GM12801 (cell line): ENCODE results near the gene RAP1A.

ENCODE experiments used
- CTCF ChIP-seq: IDR thresholded peaks from one replicate; pipeline ENCODE4 v1.5.1; 2011; ENCODE audit warnings: control low read depth; ENCODE audit not compliant: insufficient read length; ENCODE audit errors: extremely low read depth

RAP1A gene

DNA sequence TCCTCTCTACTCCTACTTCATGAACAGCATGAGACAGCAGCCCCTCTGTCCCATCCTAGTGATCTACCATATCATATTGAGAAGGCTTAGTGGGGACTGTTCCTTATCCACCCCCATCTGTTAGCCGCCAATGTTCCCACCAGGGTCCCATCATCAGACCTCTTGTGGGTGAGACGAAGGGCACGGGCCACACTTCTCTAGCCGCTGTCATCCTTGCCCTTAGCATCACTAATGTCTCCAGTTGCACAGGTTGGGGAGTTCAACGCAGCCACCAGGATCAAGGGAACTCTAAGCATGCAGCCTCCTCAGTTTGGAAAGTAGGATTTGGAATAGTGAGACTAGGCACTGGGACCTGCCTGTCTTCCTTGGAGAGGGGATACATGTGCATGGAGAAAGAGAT lies 99.5 kb downstream of the RAP1A start:
- no peak for TF ChIP-seq CTCF

DNA sequence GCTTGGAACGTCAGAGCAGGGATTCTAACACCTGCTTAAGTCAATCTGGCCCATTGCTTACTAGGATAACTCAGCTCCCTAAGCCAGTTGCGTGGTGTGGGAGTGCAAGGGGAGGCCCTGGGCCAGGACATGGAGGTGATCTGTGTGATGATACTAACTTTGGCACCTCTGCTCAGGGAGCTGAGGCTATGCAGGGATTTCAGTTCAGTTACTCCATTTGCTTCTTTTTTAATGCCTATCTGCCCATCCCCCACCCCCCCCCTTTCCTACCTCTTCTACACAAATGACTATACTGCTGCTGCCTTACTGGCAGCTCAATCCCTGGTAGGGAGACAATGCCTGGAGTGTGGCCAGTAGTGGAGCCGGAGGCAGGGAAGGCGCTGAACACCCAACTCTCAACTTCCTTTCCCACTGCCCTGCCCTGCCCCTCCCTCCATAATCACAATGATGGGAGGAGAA lies 100.1 kb downstream of the RAP1A start:
- no peak for TF ChIP-seq CTCF

DNA sequence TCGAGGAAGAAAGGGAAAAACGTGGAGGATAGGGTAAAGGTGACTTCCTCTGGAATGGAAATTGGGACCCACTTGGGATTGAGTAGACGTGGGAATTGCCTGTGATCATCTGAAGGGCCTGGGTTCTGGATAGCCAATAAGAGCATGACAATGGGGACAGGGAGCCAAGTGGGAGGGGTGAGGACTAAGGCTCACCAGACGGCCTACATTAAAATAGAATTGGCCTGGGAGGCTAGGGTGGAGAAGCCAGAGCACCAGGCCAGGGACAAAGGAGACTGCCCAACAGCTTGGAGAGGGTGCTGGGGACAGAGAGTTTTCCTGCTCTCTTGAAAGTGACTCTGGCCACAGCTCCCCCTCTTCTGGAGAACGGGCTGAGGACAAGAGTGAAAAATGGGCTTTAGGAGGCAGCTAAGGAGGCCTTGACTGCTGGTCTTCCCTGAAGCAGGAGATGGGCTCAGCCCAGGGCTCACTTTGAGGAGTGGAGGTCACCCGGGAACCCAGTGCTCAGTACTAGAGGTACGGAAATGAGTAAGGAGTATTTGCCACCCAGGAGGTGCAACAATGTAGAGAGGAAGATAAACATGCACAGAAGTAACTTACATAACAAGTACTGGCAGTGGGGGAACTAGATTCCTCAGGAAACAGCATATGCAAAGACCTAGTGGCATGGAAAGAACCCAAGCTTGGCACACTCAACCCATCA lies 100.8 kb downstream of the RAP1A start:
- TF ChIP-seq CTCF, result no peak

DNA sequence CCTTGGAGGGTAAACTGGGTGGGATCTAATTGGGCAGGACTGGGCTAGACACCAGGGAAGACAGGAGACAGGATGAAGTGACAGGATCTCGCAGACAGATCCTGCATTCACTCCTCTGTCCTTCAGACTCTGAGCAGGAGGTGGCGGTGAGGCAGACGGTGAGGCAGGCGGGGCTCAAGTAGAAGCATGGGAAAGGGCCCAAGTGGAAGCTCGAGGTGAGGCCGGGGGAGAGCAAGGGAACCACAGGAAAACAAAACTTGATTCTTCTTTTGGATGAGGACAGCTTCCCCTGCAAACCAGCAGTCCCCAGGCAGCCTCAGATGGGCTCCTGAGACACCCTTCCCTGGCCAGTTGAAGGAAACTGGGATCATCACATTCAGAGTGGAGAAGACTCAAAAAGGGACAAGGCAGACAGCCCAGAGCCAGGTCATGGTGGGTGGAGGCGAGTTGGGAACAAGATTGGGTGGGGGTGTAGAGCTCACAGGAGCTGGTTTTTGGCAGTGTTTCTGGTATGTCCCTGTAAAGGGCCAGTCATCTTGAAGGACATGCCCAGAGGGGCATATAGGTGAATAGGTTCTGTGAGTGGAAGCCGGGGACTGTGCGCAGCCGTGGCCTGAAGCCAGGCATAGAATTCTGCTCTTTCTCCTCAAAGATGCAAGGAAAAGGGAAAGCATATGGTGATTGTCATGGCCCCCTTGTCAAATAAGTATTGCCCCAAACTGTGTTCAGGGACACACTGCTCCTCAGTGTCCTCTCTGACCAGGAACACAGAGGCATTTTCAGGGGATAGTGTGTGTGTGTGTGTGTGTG lies 101.6 kb downstream of the RAP1A start:
- TF ChIP-seq CTCF, result no peak

GRCh38 chr1:111723091-111723806 lies 103.7 kb downstream of the RAP1A start:
- TF ChIP-seq CTCF, result no peak

- no peak for TF ChIP-seq CTCF
Measured at GRCh38 chr1:111723871-111724270, 104.3 kb downstream of the RAP1A start.

DNA sequence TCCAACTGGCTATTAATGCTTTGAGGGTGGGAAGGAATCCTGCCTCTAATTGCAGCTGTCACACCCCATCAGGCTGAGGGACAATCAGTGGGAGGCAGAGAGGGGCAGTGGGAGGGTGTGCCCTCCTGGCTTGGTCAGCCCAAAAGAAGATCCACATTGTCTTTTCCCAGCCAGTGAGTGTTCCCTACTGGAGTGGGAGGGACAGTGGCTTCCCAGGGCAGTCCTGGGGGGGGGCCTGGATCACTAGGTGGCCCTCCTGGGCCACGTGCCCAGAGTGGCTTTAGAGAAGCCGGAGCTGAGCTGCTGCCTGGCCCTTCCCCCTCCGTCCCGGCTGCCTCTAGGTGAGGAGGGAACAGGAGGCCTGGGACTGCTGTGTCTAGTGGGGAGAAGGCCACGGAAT lies 105.6 kb downstream of the RAP1A start:
- no peak for TF ChIP-seq CTCF
